ENCODE data around the gene ZNF8. TPM values are rescaled to one million over a fixed set of nuclear protein-coding genes. Genes with fewer than 3 reads are reported as not detected.
A peak's percentile ranks its signal among the peaks of the same experiment; 100 is the strongest.
"Not testable (repeated sequence)": the region's sequence is repeated elsewhere in the genome, so short reads cannot be mapped to it uniquely, and the experiment has no call there.

Gene ZNF8
- total RNA-seq, 6 experiments from 2014 or later = 3.4 to 4.5 (median 4.1) TPM

- no peak for TF ChIP-seq CTCF (IDR thresholded peaks at IDR 0.05)
- Mint-ChIP-seq H3K4me3 (peak overlapping the region; percentile 97), H3K9me3 (peaks cover 15% of the 10 kb centered on the region), H3K27me3 (ENCODE audit: insufficient read depth) (peaks cover 3% of the 10 kb centered on the region), H3K4me1 (ENCODE audit: low read depth) (peaks cover 24% of the 10 kb centered on the region), H3K27ac (peak overlapping the region; percentile 96), H3K36me3 (ENCODE audit: low read depth) (peaks cover 71% of the 10 kb centered on the region)
- no peak for DNase-seq
Observed at GRCh38 chr19:58305932-58306323, 27.2 kb downstream of the ZNF8 start.

- peaks cover 24% of the 10 kb centered on the region for H3K4me1 Mint-ChIP-seq (ENCODE audit: low read depth)
- no peak overlapping the region for H3K27ac Mint-ChIP-seq
- H3K36me3 Mint-ChIP-seq (ENCODE audit: low read depth) = peaks cover 71% of the 10 kb centered on the region
- H3K27me3 Mint-ChIP-seq (ENCODE audit: insufficient read depth) = peaks cover 3% of the 10 kb centered on the region
- no peak for DNase-seq
- H3K9me3 Mint-ChIP-seq = peaks cover 15% of the 10 kb centered on the region
- no peak overlapping the region for H3K4me3 Mint-ChIP-seq
- no peak for TF ChIP-seq CTCF (IDR thresholded peaks at IDR 0.05)
Observed at GRCh38 chr19:58307736-58308135, 29.0 kb downstream of the ZNF8 start.

GRCh38 chr19:58310685-58311084 lies 31.9 kb downstream of the ZNF8 start:
- not testable (repeated sequence) for H3K4me3 Mint-ChIP-seq

GRCh38 chr19:58311345-58311865 lies 32.6 kb downstream of the ZNF8 start:
- peaks cover 76% of the 10 kb centered on the region for H3K36me3 Mint-ChIP-seq (ENCODE audit: low read depth)

More at GRCh38 chr19:58310685-58311084, 31.9 kb downstream of the ZNF8 start:
- Mint-ChIP-seq H3K36me3 (ENCODE audit: low read depth) (peaks cover 82% of the 10 kb centered on the region), H3K9me3 (peaks cover 10% of the 10 kb centered on the region)
- DNase-seq; H3K27me3 Mint-ChIP-seq (ENCODE audit: insufficient read depth); H3K4me1 Mint-ChIP-seq (ENCODE audit: low read depth); H3K27ac Mint-ChIP-seq: not testable (repeated sequence)
- peak; percentile 64 for TF ChIP-seq CTCF (IDR thresholded peaks at IDR 0.05)

GRCh38 chr19:58315580-58315979 lies 36.8 kb downstream of the ZNF8 start:
- Mint-ChIP-seq H3K27ac (no peak overlapping the region), H3K4me3 (no peak overlapping the region), H3K36me3 (ENCODE audit: low read depth) (peaks cover 42% of the 10 kb centered on the region), H3K4me1 (ENCODE audit: low read depth) (no peaks in the 10 kb centered on the region), H3K9me3 (no peaks in the 10 kb centered on the region), H3K27me3 (ENCODE audit: insufficient read depth) (no peaks in the 10 kb centered on the region; the same call in 1 of the 2 replicates)
- TF ChIP-seq CTCF (IDR thresholded peaks at IDR 0.05) = no peak
- no peak for DNase-seq

More at GRCh38 chr19:58311345-58311865, 32.6 kb downstream of the ZNF8 start:
- H3K4me1 Mint-ChIP-seq (ENCODE audit: low read depth) = peaks cover 2% of the 10 kb centered on the region
- no peak overlapping the region for H3K4me3 Mint-ChIP-seq
- no peak for TF ChIP-seq CTCF (IDR thresholded peaks at IDR 0.05)
- H3K27ac Mint-ChIP-seq = no peak overlapping the region
- H3K9me3 Mint-ChIP-seq = peaks cover 4% of the 10 kb centered on the region; the same call in 1 of the 2 replicates
- no peak for DNase-seq
- H3K27me3 Mint-ChIP-seq (ENCODE audit: insufficient read depth) = no peaks in the 10 kb centered on the region; the same call in 1 of the 2 replicates
